Breast epithelium (tissue), 4 donors: Measurements from ENCODE around the gene MYO5A. TPM values are rescaled to one million over a fixed set of nuclear protein-coding genes. Genes with fewer than 3 reads are reported as not detected.

Source experiments
- DNase-seq, 2 donors: peaks; one replicate each; pipeline ENCODE4 v3.0.0-alpha.2; 2019; ENCODE audit warnings: low spot score in 2 of 2
- H3K27ac ChIP-seq, 2 donors: fragments of 200-600 bp; sonication (generic) in 1 of 2; one replicate each; pipeline ENCODE4 v1.5.1; 2016 to 2019; ENCODE audit warnings: mild to moderate bottlenecking in 1 of 2
- H3K27me3 ChIP-seq, 2 donors: fragments of 200-600 bp; sonication (generic) in 1 of 2; one replicate each; pipeline versions ENCODE4 v1.5.1 to v1.6.0; 2017 to 2019; ENCODE audit warnings: control low read depth in 1 of 2, mild to moderate bottlenecking in 1 of 2
- H3K36me3 ChIP-seq: fragments of 200-600 bp; one replicate; pipeline ENCODE4 v1.5.1; 2019
- H3K4me1 ChIP-seq, 2 donors: fragments of 200-600 bp; sonication (generic); one replicate each; pipeline ENCODE4 v1.5.1; 2016 to 2019; ENCODE audit warnings: control low read depth in 1 of 2
- H3K4me3 ChIP-seq, 3 donors: fragments of 200-600 bp; sonication (generic); 1 replicate in 2 of 3; 2 replicates in 1 of 3; pipeline ENCODE4 v1.5.1; 2016 to 2019; ENCODE audit warnings: mild to moderate bottlenecking in 3 of 3, moderate library complexity in 2 of 3
- H3K9me3 ChIP-seq, 2 donors: fragments of 200-600 bp; sonication (generic) in 1 of 2; one replicate each; pipeline ENCODE4 v1.5.1; 2016 to 2019; ENCODE audit warnings: control low read depth in 1 of 2
- CTCF ChIP-seq, 3 donors: fragments of 450-650 bp; IDR thresholded peaks; one replicate each; pipeline ENCODE4 v1.5.1; 2016 to 2017; ENCODE audit warnings: antibody characterized with exemption in 3 of 3, mild to moderate bottlenecking in 3 of 3, moderate library complexity in 3 of 3
- POLR2A ChIP-seq: fragments of 450-650 bp; IDR thresholded peaks from one replicate; pipeline ENCODE4 v1.6.1; 2016; ENCODE audit warnings: antibody characterized with exemption, mild to moderate bottlenecking, moderate library complexity
- POLR2AphosphoS5 ChIP-seq, 3 donors: sonication (generic); formaldehyde crosslinking; IDR thresholded peaks; one replicate each; pipeline ENCODE4 v1.6.1; 2017; ENCODE audit warnings: antibody characterized with exemption in 3 of 3
- intact Hi-C: fragments of 100-400 bp; cut with DNase I; formaldehyde crosslinking; loops from one replicate; pipeline ENCODE4 v1.15.1; 2023; ENCODE audit warnings: low total_unique reads
- total RNA-seq, 3 donors: library from RNA; depleted of rRNA; stranded (reverse); fragments of >200 nt; gene quantifications; one replicate each; pipeline ENCODE4 v1.1.0, GENCODE V29; 2016

The MYO5A gene
- total RNA-seq, 3 donors from 2014 or later = 34.1 to 77.4 (median 34.4) TPM

- H3K36me3 ChIP-seq = no peaks in the 10 kb centered on the region
- TF ChIP-seq POLR2AphosphoS5 (IDR thresholded peaks at IDR 0.05) (no peak), CTCF (IDR thresholded peaks at IDR 0.05) (no peak), POLR2A (no peak)
- intact Hi-C loops = no loop called here
Measured at GRCh38 chr15:52385670-52386069, 143.0 kb downstream of the MYO5A start.

DNA sequence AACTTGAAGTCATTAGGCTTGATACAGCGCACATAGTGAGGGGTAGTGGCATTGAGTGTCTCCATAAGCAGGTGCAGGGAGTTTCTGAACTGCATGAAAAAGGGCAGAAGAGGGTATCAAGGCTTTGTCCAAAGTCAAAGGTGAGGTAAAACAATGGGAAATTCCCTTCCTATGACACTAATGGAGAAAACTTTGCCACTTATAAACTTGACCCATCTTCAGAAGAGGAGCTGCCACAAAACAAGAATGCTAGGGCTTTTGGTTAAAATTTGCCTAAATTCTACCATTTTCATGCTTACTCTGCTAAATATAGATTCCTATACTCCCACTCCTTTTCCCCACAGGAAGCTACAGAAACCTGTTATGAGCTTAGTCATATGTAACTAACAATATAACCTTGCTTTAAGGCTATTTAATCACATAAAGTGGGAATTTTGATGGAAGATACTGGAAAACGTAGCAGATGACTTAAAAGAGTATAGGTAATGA lies 145.5 kb downstream of the MYO5A start:
- intact Hi-C loops = no loop called here
- no peak for TF ChIP-seq POLR2A
- no peak for TF ChIP-seq POLR2AphosphoS5 (IDR thresholded peaks at IDR 0.05)
- no peak for TF ChIP-seq CTCF (IDR thresholded peaks at IDR 0.05)
- no peak overlapping the region for H3K27ac ChIP-seq
- H3K4me1 ChIP-seq = no peaks in the 10 kb centered on the region
- H3K27me3 ChIP-seq = no peaks in the 10 kb centered on the region
- no peaks in the 10 kb centered on the region for H3K9me3 ChIP-seq
- DNase-seq = no peak
- H3K36me3 ChIP-seq = no peaks in the 10 kb centered on the region
- H3K4me3 ChIP-seq = no peak overlapping the region

More at GRCh38 chr15:52385670-52386069, 143.0 kb downstream of the MYO5A start:
- Histone ChIP-seq H3K27me3 (no peaks in the 10 kb centered on the region), H3K9me3 (no peaks in the 10 kb centered on the region), H3K27ac (no peak overlapping the region), H3K4me3 (no peak overlapping the region), H3K4me1 (no peaks in the 10 kb centered on the region)
- DNase-seq = no peak

DNA sequence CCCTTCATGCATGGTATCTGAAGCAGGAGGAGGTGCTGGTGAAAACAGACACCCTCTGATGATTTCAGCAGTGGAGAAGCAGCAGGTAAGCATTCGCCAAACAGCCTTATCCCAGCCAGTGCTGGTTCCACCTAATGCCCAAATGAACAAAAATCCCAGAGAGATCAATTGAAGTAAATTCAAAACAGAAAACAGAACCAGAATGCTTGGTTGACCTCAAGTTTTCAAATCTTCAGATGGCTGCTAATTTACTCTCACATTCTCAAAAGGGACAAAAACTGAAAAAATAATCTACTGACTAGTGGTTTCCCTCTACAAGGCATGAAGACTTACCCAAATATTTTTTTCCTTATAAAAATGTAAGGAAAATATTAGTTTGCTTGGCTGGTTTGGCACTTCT lies 146.0 kb downstream of the MYO5A start:
- Histone ChIP-seq H3K9me3 (no peaks in the 10 kb centered on the region), H3K36me3 (no peaks in the 10 kb centered on the region), H3K27me3 (no peaks in the 10 kb centered on the region), H3K4me3 (no peak overlapping the region), H3K27ac (no peak overlapping the region), H3K4me1 (no peaks in the 10 kb centered on the region)
- DNase-seq = no peak
- TF ChIP-seq POLR2AphosphoS5 (IDR thresholded peaks at IDR 0.05) (no peak), CTCF (IDR thresholded peaks at IDR 0.05) (no peak)
- intact Hi-C loops = no loop called here

DNA sequence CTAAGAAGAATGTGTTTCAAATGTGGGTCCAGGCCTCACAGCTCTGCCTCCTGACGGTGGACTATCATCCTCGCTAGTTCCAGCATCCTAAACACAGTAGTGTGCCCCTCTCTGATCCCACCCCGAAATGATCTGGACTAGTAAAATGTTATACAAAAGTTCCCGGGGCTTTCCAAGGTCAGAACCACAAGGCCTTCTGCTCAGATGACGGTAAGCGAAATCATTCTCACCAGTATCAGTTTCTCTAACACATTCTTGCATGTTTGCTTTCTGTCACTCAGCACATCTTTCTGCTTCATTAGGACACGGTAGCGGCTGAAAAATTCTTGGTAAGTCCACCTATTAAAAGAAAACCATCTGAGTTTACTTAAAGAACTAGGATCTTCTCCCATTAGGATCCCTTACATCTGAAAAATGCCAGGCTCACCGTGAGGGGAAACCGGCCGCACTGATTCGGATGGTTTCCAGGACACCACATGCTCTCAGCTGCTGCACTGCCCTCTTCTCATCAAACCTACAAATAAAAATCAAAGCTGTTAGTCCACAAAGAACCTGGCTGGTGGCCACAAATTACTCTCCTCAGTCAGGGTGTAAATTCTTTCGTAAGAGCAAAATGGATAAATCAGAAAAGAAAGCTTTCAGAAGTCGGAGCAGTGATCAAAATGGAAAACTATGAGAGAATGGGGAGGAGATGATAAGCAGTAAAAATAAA lies 149.1 kb downstream of the MYO5A start:
- H3K9me3 ChIP-seq = no peaks in the 10 kb centered on the region
- H3K27me3 ChIP-seq = no peaks in the 10 kb centered on the region
- intact Hi-C loops = no loop called here
- H3K4me3 ChIP-seq = no peak overlapping the region
- no peaks in the 10 kb centered on the region for H3K36me3 ChIP-seq
- no peak overlapping the region for H3K27ac ChIP-seq
- no peak for TF ChIP-seq POLR2A
- no peak for DNase-seq
- no peaks in the 10 kb centered on the region for H3K4me1 ChIP-seq

GRCh38 chr15:52378746-52379394 lies 149.8 kb downstream of the MYO5A start:
- DNase-seq = no peak
- no peaks in the 10 kb centered on the region for H3K9me3 ChIP-seq
- H3K4me3 ChIP-seq = no peak overlapping the region
- no peak overlapping the region for H3K27ac ChIP-seq
- no peaks in the 10 kb centered on the region for H3K4me1 ChIP-seq
- no peaks in the 10 kb centered on the region for H3K27me3 ChIP-seq
- no peaks in the 10 kb centered on the region for H3K36me3 ChIP-seq
- intact Hi-C loops = no loop called here
- TF ChIP-seq POLR2AphosphoS5 (IDR thresholded peaks at IDR 0.05) (no peak), CTCF (IDR thresholded peaks at IDR 0.05) (no peak), POLR2A (no peak)
